HepG2 (cell line): ENCODE results near the gene TBKBP1.

Source experiments
- NFE2 ChIP-seq: sonication (generic); formaldehyde crosslinking; IDR thresholded peaks from 2 replicates; pipeline ENCODE4 v1.4.0; 2020; ENCODE audit warnings: missing genetic modification reagents
- YEATS4 ChIP-seq: sonication (generic); formaldehyde crosslinking; IDR thresholded peaks from 2 replicates; pipeline ENCODE4 v1.4.0; 2020; ENCODE audit warnings: missing genetic modification reagents, borderline replicate concordance
- TF ChIP-seq, protein P1 (sequence below): sonication (generic); formaldehyde crosslinking; IDR thresholded peaks from 2 replicates; pipeline ENCODE4 v1.4.0; 2020; ENCODE audit warnings: missing genetic modification reagents

DNA sequence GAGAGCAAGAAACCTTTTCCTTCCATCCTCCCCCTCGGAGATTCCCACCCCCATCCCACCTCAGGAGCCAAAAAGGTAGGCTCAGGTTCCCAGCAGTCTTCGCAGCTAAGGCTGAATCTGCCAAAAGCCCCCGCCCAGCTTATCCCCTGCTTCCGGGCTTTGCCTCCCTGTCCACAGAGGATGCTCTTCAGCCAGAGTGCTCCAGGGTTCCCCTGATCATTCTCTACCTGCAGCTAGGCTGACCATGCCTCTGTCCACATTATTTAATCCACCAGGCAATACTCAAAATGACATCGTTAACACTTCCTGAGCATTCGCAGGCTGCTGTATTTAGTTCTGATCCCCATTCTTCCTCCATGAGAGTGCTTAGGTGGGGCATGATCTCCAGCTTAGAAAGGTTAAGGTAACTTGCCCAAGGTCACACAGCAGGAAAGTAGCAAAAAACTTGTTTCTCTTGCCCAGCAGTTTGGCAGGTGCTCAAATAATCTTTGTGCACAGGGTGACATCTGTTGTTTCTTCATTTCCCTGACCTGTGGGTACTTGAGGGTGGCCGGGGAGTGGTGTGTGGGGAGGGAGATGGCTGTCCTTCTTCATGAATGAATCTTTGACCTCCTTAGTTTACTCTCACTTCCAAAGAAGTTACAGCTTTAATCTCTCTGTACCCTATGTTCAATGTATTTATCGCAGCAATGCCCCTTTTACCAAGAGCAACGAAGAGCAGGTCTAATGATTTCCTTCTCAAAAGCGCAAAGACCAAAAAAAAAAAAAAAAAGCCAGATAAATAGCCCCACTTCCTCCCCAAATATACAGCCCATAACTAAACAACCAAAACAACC is 848 bp upstream of the TBKBP1 start:
- TF ChIP-seq NFE2 (CRISPR knock-in tag) (no peak), YEATS4 (no peak)
- TF ChIP-seq, protein P1, sequence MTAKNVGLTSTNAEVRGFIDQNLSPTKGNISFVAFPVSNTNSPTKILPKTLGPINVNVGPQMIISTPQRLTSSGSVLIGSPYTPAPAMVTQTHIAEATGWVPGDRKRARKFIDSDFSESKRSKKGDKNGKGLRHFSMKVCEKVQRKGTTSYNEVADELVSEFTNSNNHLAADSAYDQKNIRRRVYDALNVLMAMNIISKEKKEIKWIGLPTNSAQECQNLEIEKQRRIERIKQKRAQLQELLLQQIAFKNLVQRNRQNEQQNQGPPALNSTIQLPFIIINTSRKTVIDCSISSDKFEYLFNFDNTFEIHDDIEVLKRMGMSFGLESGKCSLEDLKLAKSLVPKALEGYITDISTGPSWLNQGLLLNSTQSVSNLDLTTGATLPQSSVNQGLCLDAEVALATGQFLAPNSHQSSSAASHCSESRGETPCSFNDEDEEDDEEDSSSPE (CRISPR knock-in tag), result no peak
